OCI-LY7 (cell line): ENCODE data around the gene IST1. TPM values are rescaled to one million over a fixed set of nuclear protein-coding genes. Genes with fewer than 3 reads are reported as not detected.

Source experiments
- BruUV-seq: library from RNA; stranded (reverse); fragments of 400-500 nt; replicated peaks from 2 replicates; lab custom pipeline; 2021; lab: Mats Ljungman, UMichigan
- CTCF ChIA-PET: fragments of 300-600 bp; sonication (Branson Sonifier 250); formaldehyde crosslinking; loops from one replicate; lab custom pipeline; 2022; ENCODE audit warnings: antibody characterized with exemption; ENCODE audit not compliant: unreplicated experiment; lab: Charles Lee
- POLR2A ChIA-PET: fragments of 300-600 bp; sonication (Branson Sonifier 250); formaldehyde crosslinking; loops from one replicate; lab custom pipeline; 2022; ENCODE audit warnings: antibody characterized with exemption; lab: Charles Lee
- DNase-seq: peaks from one replicate; pipeline ENCODE4 v3.0.0-alpha.2; 2015; ENCODE audit warnings: low spot score
- H2AFZ ChIP-seq: fragments of 200-600 bp; sonication (generic), shearing (Covaris generic); 2 replicates; pipeline ENCODE4 v1.6.1; 2014; ENCODE audit warnings: mild to moderate bottlenecking, antibody characterized with exemption, low read length, moderate library complexity
- H3K27ac ChIP-seq: fragments of 200-600 bp; sonication (generic); 2 replicates; pipeline ENCODE4 v1.5.1; 2014; ENCODE audit warnings: mixed run types, low read depth, mild to moderate bottlenecking, moderate library complexity, low read length, inconsistent platforms; ENCODE audit not compliant: poor library complexity, severe bottlenecking
- H3K36me3 ChIP-seq: fragments of 200-600 bp; sonication (generic); 2 replicates; pipeline ENCODE4 v1.6.1; 2014; ENCODE audit warnings: mild to moderate bottlenecking, antibody characterized with exemption, low read length, moderate library complexity, mixed read lengths; ENCODE audit not compliant: insufficient read depth
- H3K4me1 ChIP-seq: fragments of 200-600 bp; sonication (generic); 2 replicates; pipeline ENCODE4 v1.5.1; 2014; ENCODE audit warnings: mild to moderate bottlenecking, low read length; ENCODE audit not compliant: insufficient read depth, poor library complexity, severe bottlenecking
- H3K4me2 ChIP-seq: fragments of 200-600 bp; sonication (generic); 2 replicates; pipeline ENCODE4 v1.6.1; 2014; ENCODE audit warnings: mild to moderate bottlenecking, low read length
- H3K4me3 ChIP-seq: fragments of 200-600 bp; sonication (generic); 2 replicates; pipeline ENCODE4 v1.5.1; 2014; ENCODE audit warnings: mild to moderate bottlenecking, low read depth, low read length; ENCODE audit not compliant: poor library complexity, severe bottlenecking
- H3K79me2 ChIP-seq: fragments of 200-600 bp; sonication (generic); 2 replicates; pipeline ENCODE4 v1.6.1; 2016; ENCODE audit warnings: low read depth, mild to moderate bottlenecking, low read length, moderate library complexity, mixed read lengths; ENCODE audit not compliant: insufficient read depth
- H3K9me2 ChIP-seq: fragments of 200-600 bp; sonication (generic); 2 replicates; pipeline ENCODE4 v1.6.1; 2016; ENCODE audit warnings: mild to moderate bottlenecking, low read length, mixed read lengths; ENCODE audit not compliant: insufficient read depth
- H3K9me3 ChIP-seq: fragments of 200-600 bp; sonication (generic); 2 replicates; pipeline ENCODE4 v1.6.1; 2014; ENCODE audit warnings: mild to moderate bottlenecking, mixed run types, low read length, mixed read lengths
- H4K20me1 ChIP-seq: fragments of 200-600 bp; sonication (generic); 2 replicates; pipeline ENCODE4 v1.6.1; 2014; ENCODE audit warnings: mild to moderate bottlenecking, antibody characterized with exemption, low read length, moderate library complexity, mixed read lengths; ENCODE audit not compliant: insufficient read depth
- CTCF ChIP-seq: fragments of 200-600 bp; sonication (generic); conservative IDR thresholded peaks from 2 replicates; pipeline ENCODE4 v1.5.1; 2014; ENCODE audit warnings: mild to moderate bottlenecking, antibody characterized with exemption, low read length, moderate library complexity, mixed read lengths
- EZH2phosphoT487 ChIP-seq: fragments of 200-600 bp; sonication (generic); IDR thresholded peaks from 2 replicates; pipeline ENCODE4 v1.6.1; 2018; ENCODE audit warnings: low read depth, borderline replicate concordance, mild to moderate bottlenecking, mixed run types, antibody characterized with exemption, low read length, moderate library complexity, mixed read lengths
- intact Hi-C: fragments of 100-400 bp; cut with micrococcal nuclease; formaldehyde crosslinking; loops from one replicate; pipeline ENCODE4 v1.10.0; 2022; ENCODE audit not compliant: unreplicated experiment
- total RNA-seq, 2 experiments: library from RNA; depleted of rRNA in 1 of 2; stranded (reverse); fragments of >200 nt in 1 of 2; shearing (Covaris generic) in 1 of 2; gene quantifications; 2 replicates each; pipeline ENCODE4 v1.2.3, GENCODE V29; 2014 to 2022

IST1 gene
- total RNA-seq, 2 experiments from 2014 or later: 147 to 200 TPM

DNA sequence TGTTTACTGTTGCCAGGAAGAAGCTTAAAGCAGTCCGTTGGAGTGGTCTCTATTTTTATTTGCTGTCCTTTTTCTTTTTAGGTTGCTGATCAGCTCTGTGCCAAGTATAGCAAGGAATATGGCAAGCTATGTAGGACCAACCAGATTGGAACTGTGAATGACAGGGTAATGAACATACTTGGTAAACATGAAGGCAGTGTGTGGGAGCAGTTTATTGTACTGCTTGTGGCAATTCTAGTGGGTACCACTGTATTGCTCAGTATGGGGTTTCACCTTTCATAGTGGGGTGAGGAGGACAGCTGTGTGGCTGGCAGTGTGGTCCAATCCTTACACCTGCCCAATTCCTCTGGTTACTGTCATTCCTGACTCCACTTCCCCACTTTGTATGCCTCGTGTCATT lies 25.3 kb downstream of the IST1 start:
- Histone ChIP-seq H3K79me2 (peaks cover 34% of the 10 kb centered on the region; the same call in 1 of the 2 replicates), H2AFZ (no peak overlapping the region), H3K9me2 (no peaks in the 10 kb centered on the region), H3K4me3 (no peak overlapping the region), H3K4me1 (no peaks in the 10 kb centered on the region), H3K9me3 (peaks cover 23% of the 10 kb centered on the region; the same call in 1 of the 2 replicates), H3K27ac (no peak overlapping the region), H3K36me3 (peaks cover 100% of the 10 kb centered on the region), H4K20me1 (no peaks in the 10 kb centered on the region), H3K4me2 (no peak overlapping the region)
- TF ChIP-seq CTCF (no peak), EZH2phosphoT487 (no peak)
- DNase-seq: no peak
- ChIA-PET CTCF (no interaction called here), POLR2A (interaction anchor here (0.6 to 1.2 kb wide), 2 partner anchors 9 to 35 kb away, joined by 5 read pairs; no protein-coding TSS in a partner anchor)
- BruUV-seq: no TSS peak
- intact Hi-C loops: no loop called here

- no peaks in the 10 kb centered on the region for H3K4me1 ChIP-seq
- POLR2A ChIA-PET: interaction anchor here (1.1 kb wide), 1 partner anchor 15 kb away, joined by 8 read pairs; no protein-coding TSS in a partner anchor
- TF ChIP-seq EZH2phosphoT487 (no peak), CTCF (no peak)
- H3K9me3 ChIP-seq: peaks cover 9% of the 10 kb centered on the region; the same call in 1 of the 2 replicates
- no peak overlapping the region for H3K4me2 ChIP-seq
- CTCF ChIA-PET: no interaction called here
- no TSS peak for BruUV-seq
- H3K36me3 ChIP-seq: peaks cover 100% of the 10 kb centered on the region
- no peak overlapping the region for H3K27ac ChIP-seq
- H3K9me2 ChIP-seq: no peaks in the 10 kb centered on the region
- no peaks in the 10 kb centered on the region for H4K20me1 ChIP-seq
- intact Hi-C loops: no loop called here
- no peak for DNase-seq
- H2AFZ ChIP-seq: no peak overlapping the region
- H3K4me3 ChIP-seq: no peak overlapping the region
- peaks cover 3% of the 10 kb centered on the region; the same call in 1 of the 2 replicates for H3K79me2 ChIP-seq
Measured at GRCh38 chr16:71923941-71924690, 28.8 kb downstream of the IST1 start.

DNA sequence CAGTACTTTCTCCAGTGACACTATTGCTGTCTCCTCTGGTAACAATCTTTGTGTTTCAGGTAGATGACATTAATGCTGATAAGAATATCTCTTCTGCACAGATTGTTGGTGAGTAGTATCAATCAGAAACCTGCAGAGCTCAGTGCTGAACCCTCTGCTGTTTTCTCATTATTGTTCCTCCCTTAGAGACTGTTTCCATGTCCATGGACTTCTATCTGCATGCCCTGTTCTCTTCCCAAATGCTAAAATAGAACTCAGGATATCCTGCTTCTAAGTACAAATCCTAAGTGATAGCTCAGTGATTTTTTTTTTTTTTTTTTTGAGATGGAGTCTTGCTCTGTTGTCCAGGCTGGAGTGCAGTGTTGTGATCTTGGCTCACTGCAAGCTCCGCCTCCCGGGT lies 29.4 kb downstream of the IST1 start:
- ChIA-PET POLR2A (interaction anchor here (0.7 to 1.5 kb wide), 5 partner anchors 9 to 21 kb away, joined by 3 to 8 read pairs (median 4); no protein-coding TSS in a partner anchor), CTCF (no interaction called here)
- intact Hi-C loops: no loop called here
- Histone ChIP-seq H3K79me2 (no peaks in the 10 kb centered on the region), H2AFZ (no peak overlapping the region), H3K9me3 (peaks cover 3% of the 10 kb centered on the region; the same call in 1 of the 2 replicates), H3K4me1 (no peaks in the 10 kb centered on the region), H3K4me3 (no peak overlapping the region), H3K27ac (no peak overlapping the region), H4K20me1 (no peaks in the 10 kb centered on the region), H3K36me3 (peaks cover 99% of the 10 kb centered on the region), H3K9me2 (no peaks in the 10 kb centered on the region), H3K4me2 (no peak overlapping the region)
- DNase-seq: no peak
- TF ChIP-seq CTCF (no peak), EZH2phosphoT487 (no peak)
- no TSS peak for BruUV-seq
